Fibroblast of skin of right biceps (primary cell): ENCODE data around the gene AWAT2.

Experiments
- DNase-seq: peaks from one replicate; pipeline ENCODE4 v3.0.0-alpha.2; 2013

The AWAT2 gene

GRCh38 chrX:69995362-69996112 lies 54.2 kb downstream of the AWAT2 start:
- no peak for DNase-seq

- no peak for DNase-seq
These were observed 56.2 kb downstream of the AWAT2 start for GRCh38 chrX:69993494-69993893.

GRCh38 chrX:69991685-69992084 lies 58.1 kb downstream of the AWAT2 start:
- DNase-seq, result no peak
